Endodermal cell (in vitro differentiated cells): ENCODE results near the gene ZNF217. TPM values are rescaled to one million over a fixed set of nuclear protein-coding genes. Genes with fewer than 3 reads are reported as not detected.
"Not testable (repeated sequence)": the region's sequence is repeated elsewhere in the genome, so short reads cannot be mapped to it uniquely, and the experiment has no call there.

Experiments
- DNase-seq: peaks from one replicate; pipeline ENCODE4 v3.0.0-alpha.2; 2017
- H3K27ac ChIP-seq: 2 replicates; pipeline ENCODE4 v1.5.1; 2013; ENCODE audit warnings: mild to moderate bottlenecking, low read depth, low read length, moderate library complexity
- H3K27me3 ChIP-seq: 2 replicates; pipeline ENCODE4 v1.6.1; 2013; ENCODE audit warnings: mild to moderate bottlenecking, low read length, moderate library complexity; ENCODE audit not compliant: insufficient read depth, control insufficient read depth, poor library complexity, severe bottlenecking
- H3K36me3 ChIP-seq: 2 replicates; pipeline ENCODE4 v1.7.0; 2013; ENCODE audit warnings: mild to moderate bottlenecking, low read length, moderate library complexity; ENCODE audit not compliant: control insufficient read depth, insufficient read depth
- H3K4me1 ChIP-seq: one replicate; pipeline ENCODE4 v1.7.0; 2013; ENCODE audit warnings: low read length; ENCODE audit not compliant: control insufficient read depth, insufficient read depth
- H3K4me3 ChIP-seq: 2 replicates; pipeline ENCODE4 v1.5.1; 2013; ENCODE audit warnings: mild to moderate bottlenecking, low read length, moderate library complexity
- H3K9ac ChIP-seq: 2 replicates; pipeline ENCODE4 v1.6.1; 2013; ENCODE audit warnings: mild to moderate bottlenecking, low read length, moderate library complexity; ENCODE audit not compliant: poor library complexity, severe bottlenecking; ENCODE audit errors: extremely low read depth
- H3K9me3 ChIP-seq: 2 replicates; pipeline ENCODE4 v1.6.1; 2013; ENCODE audit warnings: mild to moderate bottlenecking, low read length, moderate library complexity; ENCODE audit not compliant: control insufficient read depth
- H3K27ac Mint-ChIP-seq: 2 replicates; pipeline ENCODE4 v1.8.0; 2020; ENCODE audit warnings: mixed read lengths
- H3K27me3 Mint-ChIP-seq: 2 replicates; pipeline ENCODE4 v1.8.0; 2021; ENCODE audit warnings: mild to moderate bottlenecking, mixed read lengths; ENCODE audit not compliant: insufficient read depth
- H3K36me3 Mint-ChIP-seq: 2 replicates; pipeline ENCODE4 v1.8.0; 2020; ENCODE audit warnings: low read depth, mixed read lengths
- H3K4me1 Mint-ChIP-seq: 2 replicates; pipeline ENCODE4 v1.8.0; 2020; ENCODE audit warnings: mixed read lengths
- H3K4me3 Mint-ChIP-seq: 2 replicates; pipeline ENCODE4 v1.8.0; 2020; ENCODE audit warnings: mild to moderate bottlenecking, moderate library complexity, mixed read lengths
- H3K9me3 Mint-ChIP-seq: 2 replicates; pipeline ENCODE4 v1.8.0; 2020; ENCODE audit warnings: mild to moderate bottlenecking, mixed read lengths
- WGBS, 2 experiments: methylation state at CpG; one replicate each; pipeline versions ENCODE4 v1.1.5 to v1.1.7; 2013; ENCODE audit warnings: missing lambda C conversion rate in 2 of 2, mixed read lengths in 1 of 2; ENCODE audit not compliant: insufficient coverage in 1 of 2, insufficient read length in 1 of 2; 5-methylcytosine and 5-hydroxymethylcytosine counted together
- total RNA-seq, 2 donors: library from RNA; stranded (reverse); fragmentation: NEBNext Ultra II Directional in 1 of 2; extraction: Animal tissue kit (Norgen Biotek cat#: 25700) in 1 of 2; gene quantifications; 2 replicates in 1 of 2; 3 replicates in 1 of 2; pipeline ENCODE4 v1.2.1, GENCODE V29; 2021
- TF ChIP-seq, protein P1 (sequence below): fragments of 200-600 bp; sonication (generic); conservative IDR thresholded peaks from 2 replicates; pipeline ENCODE4 v1.5.0; 2021; ENCODE audit warnings: antibody characterized with exemption, mild to moderate bottlenecking

ZNF217 gene
- total RNA-seq, 2 donors from 2014 or later = 100 to 123 TPM

DNA sequence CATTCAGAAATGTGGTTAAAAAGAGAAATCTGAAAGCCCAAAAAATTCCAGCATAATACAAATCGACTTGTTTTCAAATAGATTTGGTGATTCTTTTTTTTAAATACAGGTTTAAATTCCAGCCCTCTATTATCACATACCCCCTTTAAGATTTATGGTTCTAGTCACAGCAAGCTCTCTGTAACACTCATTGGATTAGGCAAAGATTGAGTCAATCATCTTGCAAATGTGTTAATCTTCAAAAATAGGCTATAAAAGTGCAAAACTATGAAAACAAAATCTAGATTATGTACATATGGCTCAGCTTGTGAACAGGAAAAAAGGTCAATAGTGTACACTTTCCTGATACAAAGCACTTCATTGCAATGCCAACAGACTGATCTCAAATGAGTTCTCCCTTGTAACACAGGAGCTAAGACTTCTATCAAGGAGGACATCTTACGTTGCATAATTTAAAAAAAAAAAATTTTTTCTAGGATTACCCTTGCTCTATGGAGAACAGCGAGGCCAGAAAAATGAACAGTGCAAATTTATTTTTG lies 26.2 kb downstream of the ZNF217 start:
- 95 to 100% methylated on average over 1 to 2 of the region's 3 CpGs for WGBS, 2 experiments
- H3K9me3 ChIP-seq = no peaks in the 10 kb centered on the region
- Mint-ChIP-seq H3K27me3 (no peaks in the 10 kb centered on the region), H3K9me3 (no peaks in the 10 kb centered on the region), H3K4me3 (no peak overlapping the region), H3K4me1 (peaks cover 4% of the 10 kb centered on the region), H3K27ac (no peak overlapping the region), H3K36me3 (peaks cover 80% of the 10 kb centered on the region)
- H3K36me3 ChIP-seq = peaks cover 87% of the 10 kb centered on the region
- no peak overlapping the region for H3K9ac ChIP-seq
- no peak overlapping the region for H3K27ac ChIP-seq
- no peaks in the 10 kb centered on the region for H3K27me3 ChIP-seq
- H3K4me1 ChIP-seq = no peaks in the 10 kb centered on the region
- TF ChIP-seq, protein P1, sequence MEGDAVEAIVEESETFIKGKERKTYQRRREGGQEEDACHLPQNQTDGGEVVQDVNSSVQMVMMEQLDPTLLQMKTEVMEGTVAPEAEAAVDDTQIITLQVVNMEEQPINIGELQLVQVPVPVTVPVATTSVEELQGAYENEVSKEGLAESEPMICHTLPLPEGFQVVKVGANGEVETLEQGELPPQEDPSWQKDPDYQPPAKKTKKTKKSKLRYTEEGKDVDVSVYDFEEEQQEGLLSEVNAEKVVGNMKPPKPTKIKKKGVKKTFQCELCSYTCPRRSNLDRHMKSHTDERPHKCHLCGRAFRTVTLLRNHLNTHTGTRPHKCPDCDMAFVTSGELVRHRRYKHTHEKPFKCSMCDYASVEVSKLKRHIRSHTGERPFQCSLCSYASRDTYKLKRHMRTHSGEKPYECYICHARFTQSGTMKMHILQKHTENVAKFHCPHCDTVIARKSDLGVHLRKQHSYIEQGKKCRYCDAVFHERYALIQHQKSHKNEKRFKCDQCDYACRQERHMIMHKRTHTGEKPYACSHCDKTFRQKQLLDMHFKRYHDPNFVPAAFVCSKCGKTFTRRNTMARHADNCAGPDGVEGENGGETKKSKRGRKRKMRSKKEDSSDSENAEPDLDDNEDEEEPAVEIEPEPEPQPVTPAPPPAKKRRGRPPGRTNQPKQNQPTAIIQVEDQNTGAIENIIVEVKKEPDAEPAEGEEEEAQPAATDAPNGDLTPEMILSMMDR = no peak
- DNase-seq = no peak
- no peak overlapping the region for H3K4me3 ChIP-seq

DNA sequence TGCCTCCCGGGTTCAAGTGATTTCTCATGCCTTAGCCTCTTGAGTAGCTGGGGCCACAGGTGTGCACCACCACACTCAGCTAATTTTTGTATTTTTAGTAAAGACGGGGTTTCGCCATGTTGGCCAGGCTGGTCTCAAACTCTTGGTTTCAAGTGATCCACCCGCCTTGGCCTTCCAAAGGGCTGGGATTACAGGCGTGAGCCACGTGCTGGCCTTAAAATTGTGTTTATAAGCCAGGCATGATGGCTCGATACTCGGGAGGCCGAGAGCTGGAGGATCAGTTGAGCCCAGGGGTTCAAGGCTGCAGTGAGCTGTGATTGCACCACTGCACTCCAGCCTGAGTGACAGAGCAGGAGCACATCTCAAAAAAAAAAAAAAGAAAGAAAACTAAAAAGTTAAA lies 27.0 kb downstream of the ZNF217 start:
- not testable (repeated sequence) for H3K4me3 ChIP-seq, H3K27me3 ChIP-seq, DNase-seq, H3K27ac Mint-ChIP-seq, H3K4me1 Mint-ChIP-seq, H3K9me3 Mint-ChIP-seq, H3K9me3 ChIP-seq, H3K9ac ChIP-seq, H3K4me3 Mint-ChIP-seq, H3K27me3 Mint-ChIP-seq, H3K27ac ChIP-seq, H3K4me1 ChIP-seq
- H3K36me3 ChIP-seq = peaks cover 79% of the 10 kb centered on the region
- peaks cover 72% of the 10 kb centered on the region for H3K36me3 Mint-ChIP-seq
- 93 to 96% methylated on average over 7 to 9 of the region's 9 CpGs for WGBS, 2 experiments

DNA sequence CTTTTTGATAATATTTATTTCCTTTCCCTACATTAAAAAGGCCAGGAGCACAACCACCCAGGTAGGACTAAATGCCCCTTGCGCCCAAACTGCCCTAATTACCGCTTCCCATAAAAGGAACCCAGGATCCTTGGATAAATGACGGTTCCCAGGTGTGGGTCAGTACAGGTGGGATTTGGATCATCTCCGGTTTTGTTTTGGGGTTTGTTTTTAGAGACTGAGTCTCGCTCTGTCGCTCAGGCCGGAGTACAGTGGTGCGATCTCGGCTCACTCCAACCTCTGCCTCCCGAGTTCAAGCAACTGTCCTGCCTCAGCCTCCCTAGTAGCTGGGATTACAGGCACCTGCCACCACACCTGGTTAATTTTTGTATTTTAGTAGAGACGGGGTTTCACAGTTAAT lies 28.4 kb downstream of the ZNF217 start:
- peaks cover 68% of the 10 kb centered on the region for H3K36me3 ChIP-seq
- no peaks in the 10 kb centered on the region for H3K9me3 ChIP-seq
- TF ChIP-seq, protein P1 = no peak
- Mint-ChIP-seq H3K9me3 (no peaks in the 10 kb centered on the region), H3K27me3 (no peaks in the 10 kb centered on the region), H3K4me3 (no peak overlapping the region), H3K27ac (peak overlapping the region; percentile 58), H3K36me3 (peaks cover 62% of the 10 kb centered on the region), H3K4me1 (peaks cover 4% of the 10 kb centered on the region)
- H3K9ac ChIP-seq = no peak overlapping the region
- no peak overlapping the region for H3K4me3 ChIP-seq
- no peak for DNase-seq
- H3K27me3 ChIP-seq = no peaks in the 10 kb centered on the region
- WGBS, 2 experiments = 93 to 95% methylated on average over 6 to 11 of the region's 11 CpGs
- H3K4me1 ChIP-seq = no peaks in the 10 kb centered on the region
- no peak overlapping the region for H3K27ac ChIP-seq

DNA sequence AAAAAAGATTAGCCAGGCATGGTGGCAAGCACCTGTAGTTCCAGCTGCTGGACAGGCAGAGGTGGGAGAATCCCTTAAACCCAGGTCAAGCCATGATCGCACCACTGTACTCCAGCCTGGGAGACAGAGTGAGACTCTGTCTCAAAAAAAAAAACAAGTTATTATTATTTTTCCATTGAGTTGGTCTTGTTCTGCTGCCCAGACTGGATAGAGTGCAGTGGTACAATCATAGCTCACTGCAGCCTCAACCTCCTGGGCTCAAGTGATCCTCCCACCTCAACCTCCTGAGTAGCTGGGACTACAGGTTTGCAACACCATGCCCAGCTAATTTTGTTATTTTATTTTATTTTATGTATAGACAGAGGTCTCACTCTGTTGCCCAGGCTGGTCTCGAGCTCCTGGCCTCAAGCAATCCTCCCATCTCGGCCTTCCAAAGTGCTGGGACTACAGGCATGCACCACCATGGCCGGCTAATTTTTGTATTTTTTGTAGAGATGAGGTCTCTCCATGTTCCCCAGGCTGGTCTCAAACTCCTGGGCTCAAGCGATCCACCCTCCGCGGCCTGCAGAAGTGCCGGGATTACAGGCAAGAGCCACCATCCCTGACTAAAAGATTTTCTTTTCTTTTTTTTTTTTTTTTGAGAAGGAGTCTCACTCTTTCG lies 31.4 kb downstream of the ZNF217 start:
- not testable (repeated sequence) for DNase-seq, H3K27ac Mint-ChIP-seq, H3K27me3 ChIP-seq, H3K9me3 ChIP-seq, H3K27ac ChIP-seq, H3K9me3 Mint-ChIP-seq, H3K4me3 ChIP-seq, H3K4me1 Mint-ChIP-seq, H3K4me3 Mint-ChIP-seq, H3K4me1 ChIP-seq, H3K27me3 Mint-ChIP-seq, H3K9ac ChIP-seq
- peaks cover 48% of the 10 kb centered on the region for H3K36me3 Mint-ChIP-seq
- 95 to 100% methylated on average over 3 to 9 of the region's 9 CpGs for WGBS, 2 experiments
- H3K36me3 ChIP-seq = peaks cover 52% of the 10 kb centered on the region
